Neuronal stem cell (in vitro differentiated cells): ENCODE measurements around the gene RTN4RL1.

Experiments used
- DNase-seq: peaks from one replicate; pipeline ENCODE4 v3.0.0-alpha.2; 2013; ENCODE audit warnings: low spot score
- H2AFZ ChIP-seq: one replicate; pipeline ENCODE4 v1.6.1; 2013; ENCODE audit warnings: mild to moderate bottlenecking, low read length, inconsistent platforms
- H2AK5ac ChIP-seq: 2 replicates; pipeline ENCODE4 v1.6.1; 2013; ENCODE audit warnings: low read depth, mild to moderate bottlenecking, inconsistent platforms, low read length, moderate library complexity, mixed read lengths
- H2BK120ac ChIP-seq: 2 replicates; pipeline ENCODE4 v1.6.1; 2013; ENCODE audit warnings: low read depth, mild to moderate bottlenecking, inconsistent platforms, low read length, moderate library complexity, mixed read lengths
- H2BK12ac ChIP-seq: one replicate; pipeline ENCODE4 v1.6.1; 2013; ENCODE audit warnings: low read length, inconsistent platforms
- H2BK15ac ChIP-seq: 2 replicates; pipeline ENCODE4 v1.6.1; 2013; ENCODE audit warnings: mild to moderate bottlenecking, low read length, inconsistent platforms, mixed read lengths
- H2BK5ac ChIP-seq: one replicate; pipeline ENCODE4 v1.6.1; 2013; ENCODE audit warnings: inconsistent platforms, mild to moderate bottlenecking, low read length, moderate library complexity
- H3K14ac ChIP-seq: one replicate; pipeline ENCODE4 v1.6.1; 2013; ENCODE audit warnings: low read length, inconsistent platforms
- H3K18ac ChIP-seq: 2 replicates; pipeline ENCODE4 v1.6.1; 2013; ENCODE audit warnings: low read length, inconsistent platforms
- H3K23ac ChIP-seq: 2 replicates; pipeline ENCODE4 v1.6.1; 2013; ENCODE audit warnings: low read depth, mild to moderate bottlenecking, mixed read lengths, low read length, inconsistent platforms; ENCODE audit not compliant: poor library complexity
- H3K27ac ChIP-seq: replicated peaks from 3 replicates; pipeline ENCODE4 v1.5.1; 2013; ENCODE audit warnings: low read length, inconsistent platforms
- H3K27me3 ChIP-seq, 3 experiments: 2 replicates each; pipeline ENCODE4 v1.6.1; 2013; ENCODE audit warnings: low read length in 3 of 3, mild to moderate bottlenecking in 2 of 3, inconsistent platforms in 1 of 3, low read depth in 1 of 3, mixed read lengths in 1 of 3, moderate library complexity in 1 of 3; ENCODE audit not compliant: control insufficient read depth in 3 of 3, insufficient read depth in 3 of 3
- H3K36me3 ChIP-seq, 2 donors: replicated peaks in 1 of 2; 2 replicates each; pipeline ENCODE4 v1.6.1; 2013; ENCODE audit warnings: low read length in 2 of 2; ENCODE audit not compliant: control insufficient read depth in 2 of 2, insufficient read depth in 2 of 2
- H3K4ac ChIP-seq: 2 replicates; pipeline ENCODE4 v1.6.1; 2013; ENCODE audit warnings: inconsistent platforms, mild to moderate bottlenecking, low read length, moderate library complexity
- H3K4me1 ChIP-seq, 2 donors: 1 replicate in 1 of 2; 2 replicates in 1 of 2; pipeline ENCODE4 v1.6.1; 2013; ENCODE audit warnings: low read length in 2 of 2, low read depth in 1 of 2; ENCODE audit not compliant: control insufficient read depth in 2 of 2, insufficient read depth in 1 of 2
- H3K4me2 ChIP-seq: one replicate; pipeline ENCODE4 v1.6.1; 2013; ENCODE audit warnings: mild to moderate bottlenecking, low read length, inconsistent platforms; ENCODE audit not compliant: insufficient read depth, poor library complexity, severe bottlenecking
- H3K4me3 ChIP-seq, 2 donors: 2 replicates each; pipeline ENCODE4 v1.5.1; 2013; ENCODE audit warnings: low read length in 2 of 2, mild to moderate bottlenecking in 2 of 2, inconsistent platforms in 1 of 2, moderate library complexity in 1 of 2
- H3K79me1 ChIP-seq: one replicate; pipeline ENCODE4 v1.6.1; 2013; ENCODE audit warnings: low read depth, mild to moderate bottlenecking, inconsistent platforms, low read length, moderate library complexity
- H3K9ac ChIP-seq: one replicate; pipeline ENCODE4 v1.6.1; 2013; ENCODE audit warnings: mild to moderate bottlenecking, low read depth, low read length, inconsistent platforms; ENCODE audit not compliant: poor library complexity
- H3K9me3 ChIP-seq, 2 donors: replicated peaks in 1 of 2; 2 replicates each; pipeline versions ENCODE3 to v1.6.1; 2013; ENCODE audit warnings: low read length in 2 of 2, mild to moderate bottlenecking in 2 of 2, inconsistent platforms in 1 of 2, low read depth in 1 of 2, mixed read lengths in 1 of 2, moderate library complexity in 1 of 2; ENCODE audit not compliant: control insufficient read depth in 2 of 2, insufficient read depth in 1 of 2
- H4K8ac ChIP-seq: one replicate; pipeline ENCODE4 v1.6.1; 2013; ENCODE audit warnings: low read depth, mild to moderate bottlenecking, inconsistent platforms, low read length, moderate library complexity
- H4K91ac ChIP-seq: one replicate; pipeline ENCODE4 v1.6.1; 2013; ENCODE audit warnings: low read length, low read depth, mild to moderate bottlenecking, inconsistent platforms; ENCODE audit not compliant: poor library complexity
- WGBS, 2 donors: extraction: QIAGEN DNeasy Blood & Tissue Kit; methylation state at CpG; one replicate each; pipeline ENCODE4 v1.1.7; 2013; ENCODE audit warnings: missing lambda C conversion rate in 2 of 2, mixed read lengths in 1 of 2; ENCODE audit not compliant: insufficient read length in 2 of 2, insufficient replicate concordance in 1 of 2; ENCODE audit errors: extremely low coverage in 2 of 2; 5-methylcytosine and 5-hydroxymethylcytosine counted together

Gene RTN4RL1

DNA sequence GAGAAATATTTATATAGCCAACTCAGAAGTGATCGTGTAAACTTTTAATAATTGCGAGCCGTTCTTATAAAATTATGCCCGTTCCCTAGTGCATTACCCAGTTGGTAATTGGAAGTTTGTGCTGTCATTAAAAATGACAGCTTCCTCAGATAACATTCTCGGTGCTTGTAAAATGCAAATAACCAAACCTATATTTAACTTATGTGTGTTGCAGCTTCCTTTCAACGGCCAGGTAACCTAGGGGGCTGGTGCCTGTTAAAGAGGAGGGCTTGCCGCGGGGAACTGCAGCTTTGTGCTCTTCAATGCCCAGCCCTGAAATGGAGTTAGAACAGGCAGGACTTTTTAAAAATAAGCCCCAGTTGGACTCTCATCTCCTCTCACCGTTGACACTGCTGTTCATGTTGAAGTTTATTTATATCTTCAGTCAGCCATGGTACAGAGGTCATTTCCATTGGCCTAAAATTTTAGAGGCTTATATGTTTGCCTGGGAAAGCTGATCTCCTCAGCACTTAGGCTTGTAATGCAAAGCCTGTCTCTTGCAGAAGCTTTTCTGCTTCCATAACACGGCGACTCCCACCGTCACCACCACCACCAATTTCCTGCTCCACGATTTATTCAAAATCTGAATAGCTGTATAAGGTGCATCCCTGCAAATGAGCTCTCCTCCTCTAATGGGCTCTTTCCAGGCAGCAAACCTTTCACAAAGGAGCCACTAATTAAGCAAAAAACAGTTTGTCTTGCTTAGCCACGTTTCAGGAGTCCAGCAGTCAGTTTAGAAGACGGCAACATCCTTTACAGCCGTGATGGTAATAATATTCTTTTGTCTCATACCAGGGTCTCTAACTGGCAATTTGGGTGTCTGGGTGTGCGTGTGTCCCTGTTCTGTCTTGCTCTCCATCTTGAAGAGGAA, 120.6 kb downstream of the RTN4RL1 start:
- peak overlapping the region; percentile 80 for H3K27ac ChIP-seq

GRCh38 chr17:1899403-1900000, 125.6 kb downstream of the RTN4RL1 start:
- no peaks in the 10 kb centered on the region for H3K27me3 ChIP-seq
- no peak overlapping the region for H2AK5ac ChIP-seq
- WGBS, 2 donors, result no CpG with 5 or more reads among the region's 8 CpGs
- H2BK5ac ChIP-seq, result no peak overlapping the region
- H4K8ac ChIP-seq, result no peak overlapping the region
- no peak overlapping the region for H2AFZ ChIP-seq
- peaks cover 2 to 3% of the 10 kb centered on the region in 2 donors for H3K4me1 ChIP-seq
- H3K4ac ChIP-seq, result no peak overlapping the region
- no peak overlapping the region for H3K4me2 ChIP-seq
- H2BK12ac ChIP-seq, result no peak overlapping the region
- no peak overlapping the region for H2BK15ac ChIP-seq
- H3K23ac ChIP-seq, result no peak overlapping the region
- no peak overlapping the region for H3K4me3 ChIP-seq
- no peak overlapping the region for H3K27ac ChIP-seq
- peaks cover 27 to 51% of the 10 kb centered on the region in 2 donors for H3K36me3 ChIP-seq
- H3K9ac ChIP-seq, result no peak overlapping the region
- H3K18ac ChIP-seq, result no peak overlapping the region
- H2BK120ac ChIP-seq, result no peak overlapping the region
- H3K9me3 ChIP-seq, result no peaks in the 10 kb centered on the region
- no peak overlapping the region for H3K14ac ChIP-seq
- no peak for DNase-seq
- H4K91ac ChIP-seq, result no peak overlapping the region
- H3K79me1 ChIP-seq, result no peaks in the 10 kb centered on the region

More for the DNA sequence above, 120.6 kb downstream of the RTN4RL1 start:
- Histone ChIP-seq H3K4me2 (peak overlapping the region; percentile 29), H2AFZ (peak overlapping the region; percentile 80), H2BK12ac (no peak overlapping the region), H3K79me1 (no peaks in the 10 kb centered on the region), H3K36me3 (peaks cover 1 to 3% of the 10 kb centered on the region in 2 donors), H3K18ac (peak overlapping the region; percentile 5), H2AK5ac (no peak overlapping the region), H3K4me3 (no peak overlapping the region), H3K4ac (no peak overlapping the region), H2BK5ac (no peak overlapping the region), H3K27me3 (peaks cover 0 to 11% (median 2%) of the 10 kb centered on the region in 3 experiments), H3K14ac (no peak overlapping the region), H3K9ac (no peak overlapping the region), H4K8ac (no peak overlapping the region), H3K23ac (no peak overlapping the region), H3K9me3 (no peaks in the 10 kb centered on the region), H3K4me1 (peaks cover 24 to 30% of the 10 kb centered on the region in 2 donors), H4K91ac (no peak overlapping the region), H2BK120ac (no peak overlapping the region), H2BK15ac (no peak overlapping the region)
- WGBS, 2 donors, result no CpG with 5 or more reads among the region's 17 CpGs
- no peak for DNase-seq

DNA sequence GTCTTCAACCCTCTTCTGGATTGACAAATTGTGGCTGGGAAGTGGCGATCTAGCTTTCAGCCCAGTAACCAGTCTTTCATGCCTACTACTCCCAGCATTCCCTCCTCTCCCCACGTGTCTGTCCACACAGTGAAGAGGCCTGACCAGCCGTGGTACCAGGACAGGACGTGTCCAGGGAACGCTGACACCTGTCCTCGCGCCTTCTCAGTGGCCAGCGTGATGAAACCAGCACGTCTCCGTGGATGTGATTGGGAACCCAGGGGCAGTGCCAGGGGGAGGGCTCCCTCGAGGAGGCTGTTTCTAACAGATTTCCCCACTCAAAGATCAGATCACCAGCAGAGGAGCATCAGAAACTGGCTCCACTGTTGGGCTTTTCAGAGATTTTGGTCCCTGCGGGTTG, 126.3 kb downstream of the RTN4RL1 start:
- Histone ChIP-seq H2AFZ (no peak overlapping the region), H4K91ac (no peak overlapping the region), H2BK12ac (no peak overlapping the region), H3K23ac (no peak overlapping the region), H3K4ac (no peak overlapping the region), H3K79me1 (no peaks in the 10 kb centered on the region), H2BK15ac (no peak overlapping the region), H2BK5ac (no peak overlapping the region), H3K4me1 (no peaks in the 10 kb centered on the region), H3K9me3 (no peaks in the 10 kb centered on the region), H3K27me3 (no peaks in the 10 kb centered on the region), H4K8ac (peak overlapping the region; percentile 25), H2BK120ac (no peak overlapping the region), H3K27ac (no peak overlapping the region), H3K14ac (no peak overlapping the region), H2AK5ac (no peak overlapping the region), H3K36me3 (peaks cover 29 to 57% of the 10 kb centered on the region in 2 donors), H3K4me3 (no peak overlapping the region), H3K9ac (no peak overlapping the region), H3K4me2 (no peak overlapping the region), H3K18ac (no peak overlapping the region)
- no peak for DNase-seq
- no CpG with 5 or more reads among the region's 12 CpGs for WGBS, 2 donors

DNA sequence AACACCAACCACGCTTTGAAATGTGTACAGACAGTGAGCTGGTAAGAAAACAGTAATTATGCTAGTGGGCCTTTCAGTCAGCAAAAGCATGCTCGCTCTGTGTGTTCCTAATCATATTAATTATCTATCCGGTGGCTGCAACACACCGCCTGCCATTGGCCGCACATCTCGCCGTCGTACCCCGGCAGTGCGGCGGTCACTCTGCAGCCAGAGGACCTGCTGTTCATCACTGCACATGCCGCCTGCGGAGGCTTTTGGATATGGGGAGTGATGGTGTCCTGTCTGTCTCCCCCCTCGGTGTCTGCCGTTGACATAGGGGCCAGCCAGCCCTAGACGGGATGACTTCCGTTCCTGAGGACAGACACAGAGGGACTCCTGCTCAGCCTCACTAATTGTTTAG, 126.8 kb downstream of the RTN4RL1 start:
- Histone ChIP-seq H2AFZ (no peak overlapping the region), H2AK5ac (no peak overlapping the region), H3K9me3 (no peaks in the 10 kb centered on the region), H2BK15ac (no peak overlapping the region), H3K27me3 (no peaks in the 10 kb centered on the region), H3K23ac (no peak overlapping the region), H2BK5ac (no peak overlapping the region), H3K4me3 (no peak overlapping the region), H3K14ac (no peak overlapping the region), H2BK120ac (no peak overlapping the region), H3K36me3 (peaks cover 28 to 63% of the 10 kb centered on the region in 2 donors), H4K91ac (no peak overlapping the region), H3K27ac (no peak overlapping the region), H3K18ac (no peak overlapping the region), H3K4ac (no peak overlapping the region), H3K9ac (no peak overlapping the region), H3K4me1 (no peaks in the 10 kb centered on the region), H4K8ac (no peak overlapping the region), H2BK12ac (no peak overlapping the region), H3K79me1 (no peaks in the 10 kb centered on the region), H3K4me2 (no peak overlapping the region)
- no peak for DNase-seq
- WGBS, 2 donors, result no CpG with 5 or more reads among the region's 17 CpGs
